ENCODE results near the gene ALDH9A1.
"Not testable (repeated sequence)": the region's sequence is repeated elsewhere in the genome, so short reads cannot be mapped to it uniquely, and the experiment has no call there.

GRCh38 chr1:165716265-165717051 lies 18.1 kb upstream of the ALDH9A1 start:
- TF ChIP-seq SP1 (IDR thresholded peaks at IDR 0.05); FOXK2 (IDR thresholded peaks at IDR 0.05); BHLHE40 (IDR thresholded peaks at IDR 0.05; ENCODE audit: borderline replicate concordance); CTBP1 (IDR thresholded peaks at IDR 0.05; ENCODE audit: borderline replicate concordance); FOXM1 (IDR thresholded peaks at IDR 0.05; ENCODE audit: borderline replicate concordance); ELF4 (IDR thresholded peaks at IDR 0.05); NFRKB (IDR thresholded peaks at IDR 0.05); PKNOX1 (IDR thresholded peaks at IDR 0.05); TARDBP (IDR thresholded peaks at IDR 0.05): not testable (repeated sequence)

All from HEK293T (cell line).